Activated CD4-positive, alpha-beta memory T cell treated with anti-CD3 and anti-CD28 coated beads for 36 hours (primary cell): Measurements from ENCODE around the gene RSPRY1. TPM values are rescaled to one million over a fixed set of nuclear protein-coding genes. Genes with fewer than 3 reads are reported as not detected.

Source experiments
- CTCF ChIA-PET: fragments of 350-600 bp; sonication (Branson Sonifier 250); formaldehyde crosslinking; loops from one replicate; lab custom pipeline; 2021; ENCODE audit warnings: antibody characterized with exemption, inconsistent platforms; lab: Charles Lee
- POLR2A ChIA-PET: fragments of 350-600 bp; sonication (Branson Sonifier 250); formaldehyde crosslinking; loops from one replicate; lab custom pipeline; 2021; ENCODE audit warnings: antibody characterized with exemption; lab: Charles Lee
- DNase-seq: peaks from one replicate; pipeline ENCODE4 v3.0.0-alpha.2; 2020
- H3K27ac Mint-ChIP-seq: one replicate; pipeline ENCODE4 v1.8.0; 2021; ENCODE audit warnings: mixed read lengths
- H3K27me3 Mint-ChIP-seq: one replicate; pipeline ENCODE4 v1.8.0; 2021; ENCODE audit warnings: mixed read lengths
- H3K36me3 Mint-ChIP-seq: one replicate; pipeline ENCODE4 v1.8.0; 2021; ENCODE audit warnings: mixed read lengths
- H3K4me1 Mint-ChIP-seq: one replicate; pipeline ENCODE4 v1.8.0; 2021; ENCODE audit warnings: low read depth, mixed read lengths
- H3K4me3 Mint-ChIP-seq: one replicate; pipeline ENCODE4 v1.8.0; 2021; ENCODE audit warnings: mild to moderate bottlenecking, mixed read lengths
- H3K9me3 Mint-ChIP-seq: one replicate; pipeline ENCODE4 v1.8.0; 2021; ENCODE audit warnings: mixed read lengths
- intact Hi-C: fragments of 100-400 bp; cut with micrococcal nuclease; formaldehyde crosslinking; loops from one replicate; pipeline ENCODE4 v1.15.1; 2023
- total RNA-seq, 2 experiments: library from RNA; stranded (reverse); gene quantifications; one replicate each; pipeline ENCODE4 v1.2.3, GENCODE V29; 2021

RSPRY1 gene
- total RNA-seq, 2 experiments from 2014 or later = 31.5 to 33.3 TPM

GRCh38 chr16:57146040-57146647, 40.0 kb upstream of the RSPRY1 start:
- no peak overlapping the region for H3K27ac Mint-ChIP-seq

DNA sequence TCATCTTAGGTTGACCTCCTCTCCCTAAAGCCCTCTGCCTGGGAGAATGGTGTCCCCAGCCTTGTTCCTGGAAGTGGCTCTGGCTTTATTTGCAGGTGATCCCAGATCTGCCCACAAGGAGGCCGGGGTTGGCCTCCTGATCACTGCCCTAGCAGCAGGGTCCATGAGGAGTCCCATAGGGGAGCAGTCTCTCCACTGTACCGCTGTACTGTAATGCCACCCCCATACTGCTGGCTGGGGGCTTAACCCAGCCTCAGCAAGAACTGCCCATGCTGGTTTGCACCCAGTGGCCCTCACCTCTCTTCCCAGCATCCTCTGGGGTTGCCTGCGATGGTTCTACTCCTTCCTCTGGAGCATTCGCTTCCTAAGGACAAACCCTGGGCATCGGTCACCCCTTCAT, 39.4 kb upstream of the RSPRY1 start:
- no peaks in the 10 kb centered on the region for H3K9me3 Mint-ChIP-seq
- H3K4me3 Mint-ChIP-seq = no peak overlapping the region
- no peak overlapping the region for H3K27ac Mint-ChIP-seq
- H3K4me1 Mint-ChIP-seq = peaks cover 20% of the 10 kb centered on the region
- POLR2A ChIA-PET = no interaction called here
- intact Hi-C loops = no loop called here
- H3K27me3 Mint-ChIP-seq = no peaks in the 10 kb centered on the region
- CTCF ChIA-PET = no interaction called here
- no peaks in the 10 kb centered on the region for H3K36me3 Mint-ChIP-seq
- DNase-seq = no peak

More at GRCh38 chr16:57146040-57146647, 40.0 kb upstream of the RSPRY1 start:
- no peak for DNase-seq
- Mint-ChIP-seq H3K9me3 (no peaks in the 10 kb centered on the region), H3K4me1 (peaks cover 24% of the 10 kb centered on the region), H3K27me3 (no peaks in the 10 kb centered on the region), H3K36me3 (no peaks in the 10 kb centered on the region), H3K4me3 (no peak overlapping the region)
- intact Hi-C loops = no loop called here
- ChIA-PET CTCF (no interaction called here), POLR2A (no interaction called here)

- Mint-ChIP-seq H3K4me3 (no peak overlapping the region), H3K36me3 (peaks cover 5% of the 10 kb centered on the region), H3K9me3 (no peaks in the 10 kb centered on the region), H3K4me1 (peaks cover 19% of the 10 kb centered on the region), H3K27ac (no peak overlapping the region), H3K27me3 (no peaks in the 10 kb centered on the region)
- ChIA-PET CTCF (no interaction called here), POLR2A (no interaction called here)
- intact Hi-C loops = no loop called here
- DNase-seq = no peak
Observed at GRCh38 chr16:57147381-57148221, 38.5 kb upstream of the RSPRY1 start.

GRCh38 chr16:57148481-57148880, 37.6 kb upstream of the RSPRY1 start:
- H3K4me3 Mint-ChIP-seq = no peak overlapping the region
- H3K4me1 Mint-ChIP-seq = peaks cover 14% of the 10 kb centered on the region
- no peak overlapping the region for H3K27ac Mint-ChIP-seq
- H3K9me3 Mint-ChIP-seq = no peaks in the 10 kb centered on the region
- ChIA-PET POLR2A (no interaction called here), CTCF (interaction anchor here (1.1 kb wide), 1 partner anchor 184 kb away, joined by 3 read pairs; no protein-coding TSS in a partner anchor)
- H3K27me3 Mint-ChIP-seq = no peaks in the 10 kb centered on the region
- H3K36me3 Mint-ChIP-seq = peaks cover 8% of the 10 kb centered on the region
- intact Hi-C loops = no loop called here
- DNase-seq = no peak

DNA sequence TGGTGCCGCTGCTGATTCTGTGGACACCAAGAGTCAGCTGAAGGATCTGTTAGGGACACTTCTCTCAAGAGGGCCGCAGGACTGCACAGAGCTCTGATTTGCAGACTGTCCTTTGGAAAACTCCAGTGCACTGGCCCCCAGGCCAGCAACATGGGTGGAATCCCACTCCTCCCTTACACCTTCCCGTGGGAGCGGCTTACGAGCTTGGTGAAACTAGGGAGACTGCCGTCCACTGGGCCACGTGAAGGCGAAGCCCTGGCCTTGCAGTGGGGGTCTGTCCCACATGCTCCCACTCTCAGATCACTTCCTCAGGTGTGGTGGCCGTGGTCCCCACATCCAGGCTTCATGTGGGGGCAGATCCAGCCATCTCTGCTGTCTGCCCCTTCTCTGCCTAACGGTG, 36.7 kb upstream of the RSPRY1 start:
- POLR2A ChIA-PET = no interaction called here

GRCh38 chr16:57150682-57151330, 35.3 kb upstream of the RSPRY1 start:
- intact Hi-C loops = no loop called here
- H3K27me3 Mint-ChIP-seq = no peaks in the 10 kb centered on the region
- no peak overlapping the region for H3K27ac Mint-ChIP-seq
- no peak overlapping the region for H3K4me3 Mint-ChIP-seq
- no peak for DNase-seq
- H3K9me3 Mint-ChIP-seq = no peaks in the 10 kb centered on the region
- H3K36me3 Mint-ChIP-seq = peaks cover 19% of the 10 kb centered on the region
- H3K4me1 Mint-ChIP-seq = peaks cover 10% of the 10 kb centered on the region
- ChIA-PET CTCF (interaction anchor here (1.3 kb wide), 1 partner anchor 58 kb away, joined by 6 read pairs; the partner anchor contains the start of gene CPNE2), POLR2A (interaction anchor here (1.4 to 1.6 kb wide), 2 partner anchors 18 to 35 kb away, joined by 4 to 5 read pairs; no protein-coding TSS in a partner anchor)

More for the DNA sequence above, 36.7 kb upstream of the RSPRY1 start:
- no peak for DNase-seq
- Mint-ChIP-seq H3K36me3 (peaks cover 17% of the 10 kb centered on the region), H3K4me1 (peaks cover 14% of the 10 kb centered on the region), H3K9me3 (no peaks in the 10 kb centered on the region), H3K27me3 (no peaks in the 10 kb centered on the region), H3K4me3 (no peak overlapping the region), H3K27ac (no peak overlapping the region)
- CTCF ChIA-PET = interaction anchor here (1.1 kb wide), 1 partner anchor 185 kb away, joined by 3 read pairs; no protein-coding TSS in a partner anchor
- intact Hi-C loops = no loop called here

DNA sequence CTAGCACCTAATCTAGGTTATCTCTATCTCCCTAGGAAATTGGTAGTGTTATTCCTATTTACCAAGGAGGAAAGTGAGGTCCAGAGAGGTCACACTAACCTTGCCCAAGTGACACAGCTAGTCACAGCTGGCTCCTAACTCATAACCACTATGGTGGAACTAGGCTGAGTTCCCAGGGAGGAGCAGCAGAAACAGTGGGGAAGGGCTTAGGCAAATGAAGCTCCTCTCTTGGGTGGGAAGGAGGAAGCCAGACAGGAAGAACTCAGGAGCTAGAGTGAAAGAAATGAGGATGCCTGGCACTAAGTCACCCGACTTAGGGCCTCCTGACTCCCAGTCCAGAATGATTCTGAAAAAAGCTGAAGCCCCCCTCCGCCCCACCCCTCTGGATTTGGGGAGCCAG, 34.8 kb upstream of the RSPRY1 start:
- H3K4me3 Mint-ChIP-seq = no peak overlapping the region
- ChIA-PET POLR2A (interaction anchor here (1.4 to 1.6 kb wide), 2 partner anchors 19 to 34 kb away, joined by 4 to 5 read pairs; no protein-coding TSS in a partner anchor), CTCF (interaction anchor here (0.7 to 1.3 kb wide), 2 partner anchors 59 to 187 kb away, joined by 3 to 6 read pairs; partner anchors contain the start of gene CPNE2)
- no peak overlapping the region for H3K27ac Mint-ChIP-seq
- peaks cover 10% of the 10 kb centered on the region for H3K4me1 Mint-ChIP-seq
- no peaks in the 10 kb centered on the region for H3K27me3 Mint-ChIP-seq
- DNase-seq = no peak
- H3K36me3 Mint-ChIP-seq = peaks cover 21% of the 10 kb centered on the region
- intact Hi-C loops = no loop called here
- no peaks in the 10 kb centered on the region for H3K9me3 Mint-ChIP-seq

DNA sequence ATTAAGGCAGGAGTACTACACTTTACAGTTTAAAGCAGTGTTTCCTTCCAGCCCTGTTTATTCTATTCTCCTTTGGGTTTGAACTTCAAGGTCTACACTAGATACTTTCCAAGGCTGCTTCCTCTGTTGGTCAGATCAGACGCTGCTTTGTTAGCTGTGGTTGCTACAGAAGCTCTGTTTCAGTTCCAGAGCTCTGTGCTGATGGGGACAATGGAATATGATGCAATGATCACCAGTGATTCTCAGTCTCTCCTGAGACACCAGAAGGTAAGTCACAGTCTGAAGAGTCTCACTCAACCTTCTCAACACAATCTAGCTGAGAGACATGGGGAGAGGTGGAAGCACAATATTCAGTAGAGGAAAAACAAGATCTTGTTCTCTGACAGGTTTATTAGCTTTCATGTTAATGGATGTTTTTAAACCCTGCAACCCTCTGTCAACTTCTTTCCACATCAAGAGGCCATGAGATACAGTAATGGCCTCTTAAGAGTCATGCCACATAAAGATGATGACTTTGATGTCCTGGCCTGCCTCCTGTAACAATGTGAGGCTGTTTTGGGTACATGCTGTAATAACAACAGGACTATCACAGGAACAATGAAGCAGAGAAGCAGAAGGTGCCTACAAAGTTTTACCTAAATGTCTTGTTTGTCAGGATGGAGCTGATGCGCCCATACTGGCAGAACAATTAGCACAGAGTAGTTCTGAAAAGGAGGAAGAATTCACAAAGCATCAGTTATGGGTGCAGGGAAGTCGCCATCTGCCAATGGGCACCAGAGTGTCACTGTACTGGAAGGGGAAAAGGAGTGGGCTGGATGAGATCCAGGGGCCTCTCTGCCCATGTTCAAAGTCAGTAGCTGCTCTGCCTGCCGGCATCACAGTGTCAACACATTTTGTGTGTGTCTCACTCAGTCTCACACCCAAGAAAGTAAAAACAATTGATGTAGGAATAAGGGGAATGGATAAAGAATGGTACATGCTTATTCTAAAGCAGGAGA, 33.7 kb upstream of the RSPRY1 start:
- H3K9me3 Mint-ChIP-seq = no peaks in the 10 kb centered on the region
- H3K4me3 Mint-ChIP-seq = no peak overlapping the region
- H3K27me3 Mint-ChIP-seq = no peaks in the 10 kb centered on the region
- no peak for DNase-seq
- H3K36me3 Mint-ChIP-seq = peaks cover 27% of the 10 kb centered on the region
- H3K4me1 Mint-ChIP-seq = peaks cover 10% of the 10 kb centered on the region
- intact Hi-C loops = no loop called here
- ChIA-PET CTCF (interaction anchor here (0.7 to 1.1 kb wide), 2 partner anchors 68 to 188 kb away, joined by 3 to 5 read pairs; no protein-coding TSS in a partner anchor), POLR2A (interaction anchor here (0.9 to 1.6 kb wide), 2 partner anchors 20 to 22 kb away, joined by 4 to 5 read pairs; no protein-coding TSS in a partner anchor)
- peak overlapping the region; percentile 23 for H3K27ac Mint-ChIP-seq

DNA sequence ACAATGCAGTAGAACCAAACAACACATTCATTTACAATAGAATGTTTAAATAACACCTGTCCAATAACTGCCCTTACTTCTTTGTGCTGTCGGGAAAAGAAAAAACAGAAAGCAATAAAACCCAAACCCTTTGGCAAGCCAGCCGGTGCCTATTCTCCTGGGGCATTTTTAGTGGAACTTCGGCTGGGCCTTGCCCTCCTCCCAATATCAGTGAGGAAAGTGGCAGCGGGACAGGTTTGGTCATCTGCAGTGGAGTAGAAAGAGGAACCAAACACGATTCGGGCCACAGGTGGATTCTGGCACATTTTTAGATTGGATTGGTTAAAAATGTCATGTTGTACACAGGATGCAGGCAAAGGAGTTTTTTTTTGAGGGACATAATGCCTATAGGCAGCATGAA, 32.3 kb upstream of the RSPRY1 start:
- ChIA-PET CTCF (no interaction called here), POLR2A (no interaction called here)
- no peak overlapping the region for H3K4me3 Mint-ChIP-seq
- H3K36me3 Mint-ChIP-seq = peaks cover 30% of the 10 kb centered on the region
- no peak for DNase-seq
- no peaks in the 10 kb centered on the region for H3K9me3 Mint-ChIP-seq
- H3K4me1 Mint-ChIP-seq = peaks cover 10% of the 10 kb centered on the region
- no peak overlapping the region for H3K27ac Mint-ChIP-seq
- no peaks in the 10 kb centered on the region for H3K27me3 Mint-ChIP-seq
- intact Hi-C loops = no loop called here

DNA sequence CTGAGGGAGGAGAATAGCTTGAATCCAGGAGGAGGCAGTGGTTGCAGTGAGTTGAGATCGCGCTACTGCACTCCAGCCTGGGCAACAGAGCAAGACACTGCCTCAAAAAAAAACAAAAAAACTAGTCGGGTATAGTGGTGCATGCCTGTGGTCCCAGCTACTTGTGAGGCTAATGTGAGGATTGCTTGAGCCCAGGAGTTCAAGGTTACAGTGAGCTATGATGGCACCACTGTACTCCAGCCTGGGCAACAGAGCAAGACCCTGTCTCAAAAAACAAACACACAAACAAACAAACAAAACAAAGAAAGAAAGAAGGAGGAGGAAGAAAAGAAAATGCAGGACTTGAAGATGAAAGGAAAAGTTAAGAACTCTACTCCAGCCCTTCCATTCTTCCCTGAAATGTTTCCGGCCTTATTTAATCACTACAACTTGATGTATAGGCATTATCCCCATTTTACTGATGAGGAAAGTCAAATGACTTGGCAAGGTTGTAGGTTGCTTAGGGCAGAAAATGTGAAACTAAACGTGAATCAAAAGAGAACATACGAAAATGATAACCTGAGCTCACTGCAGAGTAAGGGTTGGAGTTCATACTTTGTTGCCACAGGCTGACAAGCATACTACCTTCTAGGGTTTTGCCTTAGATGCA, 30.3 kb upstream of the RSPRY1 start:
- H3K4me1 Mint-ChIP-seq = peaks cover 10% of the 10 kb centered on the region

More for the DNA sequence above, 30.3 kb upstream of the RSPRY1 start:
- no peaks in the 10 kb centered on the region for H3K27me3 Mint-ChIP-seq
- H3K9me3 Mint-ChIP-seq = no peaks in the 10 kb centered on the region
- H3K4me3 Mint-ChIP-seq = no peak overlapping the region
- H3K36me3 Mint-ChIP-seq = peaks cover 43% of the 10 kb centered on the region
- CTCF ChIA-PET = interaction anchor here (0.6 to 1.5 kb wide), 5 partner anchors 48 to 192 kb away, joined by 3 to 4 read pairs (median 3); no protein-coding TSS in a partner anchor
- intact Hi-C loops = no loop called here
- POLR2A ChIA-PET = no interaction called here
- no peak for DNase-seq
- H3K27ac Mint-ChIP-seq = no peak overlapping the region
